VCaP (cell line): ENCODE results near the gene PITPNC1.
"Not testable (repeated sequence)": the region's sequence is repeated elsewhere in the genome, so short reads cannot be mapped to it uniquely, and the experiment has no call there.

Experiments
- H3K27ac ChIP-seq: fragments of 450-650 bp; 2 replicates; pipeline ENCODE4 v1.5.1; 2017
- TF ChIP-seq, protein P1 (sequence below): fragments of 450-650 bp; conservative IDR thresholded peaks from 2 replicates; pipeline ENCODE4 v1.5.1; 2017; ENCODE audit warnings: mild to moderate bottlenecking, moderate library complexity

The PITPNC1 gene

DNA sequence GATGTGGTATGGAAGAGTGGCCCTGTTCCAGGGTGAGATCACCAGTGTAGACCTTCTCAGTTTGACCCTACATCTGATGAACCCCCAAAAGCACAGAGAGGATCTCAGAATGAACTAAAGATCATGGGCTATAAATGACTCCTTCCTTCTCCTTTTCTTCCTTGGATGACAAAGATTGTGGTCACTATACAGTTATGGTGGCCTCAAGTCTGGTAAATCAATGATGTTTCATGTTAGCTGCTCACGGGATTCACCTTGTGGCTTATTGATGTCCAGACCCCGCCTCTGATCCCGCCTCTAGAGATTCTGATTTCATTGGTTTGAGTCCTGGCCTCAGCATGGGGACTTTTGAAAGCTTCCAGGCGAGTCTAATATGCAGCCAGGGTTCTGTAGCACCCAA, 112.2 kb downstream of the PITPNC1 start:
- TF ChIP-seq, protein P1, sequence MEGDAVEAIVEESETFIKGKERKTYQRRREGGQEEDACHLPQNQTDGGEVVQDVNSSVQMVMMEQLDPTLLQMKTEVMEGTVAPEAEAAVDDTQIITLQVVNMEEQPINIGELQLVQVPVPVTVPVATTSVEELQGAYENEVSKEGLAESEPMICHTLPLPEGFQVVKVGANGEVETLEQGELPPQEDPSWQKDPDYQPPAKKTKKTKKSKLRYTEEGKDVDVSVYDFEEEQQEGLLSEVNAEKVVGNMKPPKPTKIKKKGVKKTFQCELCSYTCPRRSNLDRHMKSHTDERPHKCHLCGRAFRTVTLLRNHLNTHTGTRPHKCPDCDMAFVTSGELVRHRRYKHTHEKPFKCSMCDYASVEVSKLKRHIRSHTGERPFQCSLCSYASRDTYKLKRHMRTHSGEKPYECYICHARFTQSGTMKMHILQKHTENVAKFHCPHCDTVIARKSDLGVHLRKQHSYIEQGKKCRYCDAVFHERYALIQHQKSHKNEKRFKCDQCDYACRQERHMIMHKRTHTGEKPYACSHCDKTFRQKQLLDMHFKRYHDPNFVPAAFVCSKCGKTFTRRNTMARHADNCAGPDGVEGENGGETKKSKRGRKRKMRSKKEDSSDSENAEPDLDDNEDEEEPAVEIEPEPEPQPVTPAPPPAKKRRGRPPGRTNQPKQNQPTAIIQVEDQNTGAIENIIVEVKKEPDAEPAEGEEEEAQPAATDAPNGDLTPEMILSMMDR = no peak
- no peak overlapping the region for H3K27ac ChIP-seq

DNA sequence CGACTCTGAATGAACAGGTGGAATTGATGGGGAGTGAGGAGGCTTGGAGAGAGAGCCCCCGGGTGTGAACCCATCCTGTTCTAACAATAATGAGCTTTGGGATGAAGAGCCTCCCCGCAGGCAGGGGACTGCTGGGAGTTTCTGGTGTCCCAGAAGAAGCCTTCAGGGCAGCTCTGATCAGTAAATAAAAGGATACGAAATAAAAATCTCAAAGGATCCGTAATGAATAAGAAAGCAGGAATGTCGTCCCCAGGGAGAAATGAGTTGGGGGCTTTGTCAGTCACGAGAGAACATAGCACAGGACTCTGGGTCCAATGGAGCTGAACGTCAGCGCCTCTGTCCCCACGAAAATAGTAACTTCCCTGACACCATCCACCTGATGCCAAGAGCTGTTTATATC, 113.4 kb downstream of the PITPNC1 start:
- no peak overlapping the region for H3K27ac ChIP-seq
- TF ChIP-seq, protein P1 = no peak

DNA sequence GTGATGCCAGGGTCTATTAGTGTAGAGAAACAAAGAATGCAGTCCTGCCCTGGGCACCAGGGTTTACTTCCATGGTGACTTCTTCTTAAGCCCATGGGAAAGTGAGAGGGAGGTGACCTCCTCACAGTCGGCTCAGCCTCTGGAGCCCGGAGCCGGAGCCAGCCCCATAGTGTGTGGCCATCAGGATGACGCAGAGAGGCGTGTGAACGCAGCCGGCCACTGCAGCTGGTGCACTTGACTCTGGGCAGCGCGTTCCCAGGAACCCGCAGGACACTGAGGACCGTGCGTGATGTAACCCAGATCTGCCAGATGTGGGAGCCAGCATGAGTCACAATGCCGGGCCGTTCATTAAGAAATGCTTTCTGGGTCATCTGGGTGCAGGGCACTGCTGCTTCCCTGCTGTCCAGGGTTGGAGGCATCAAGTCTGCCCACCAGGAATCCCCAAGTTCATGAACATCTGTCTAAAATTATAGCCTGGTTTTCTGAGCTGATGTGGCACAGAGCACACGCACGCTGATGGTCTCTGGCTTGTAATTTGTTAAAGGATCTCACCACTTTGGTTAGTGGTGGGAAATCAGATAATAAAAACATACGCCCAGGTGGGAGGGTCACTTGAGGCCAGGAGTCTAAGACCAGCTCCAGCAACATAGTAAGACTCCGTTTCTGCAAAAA, 114.1 kb downstream of the PITPNC1 start:
- TF ChIP-seq, protein P1 = no peak
- no peak overlapping the region for H3K27ac ChIP-seq

DNA sequence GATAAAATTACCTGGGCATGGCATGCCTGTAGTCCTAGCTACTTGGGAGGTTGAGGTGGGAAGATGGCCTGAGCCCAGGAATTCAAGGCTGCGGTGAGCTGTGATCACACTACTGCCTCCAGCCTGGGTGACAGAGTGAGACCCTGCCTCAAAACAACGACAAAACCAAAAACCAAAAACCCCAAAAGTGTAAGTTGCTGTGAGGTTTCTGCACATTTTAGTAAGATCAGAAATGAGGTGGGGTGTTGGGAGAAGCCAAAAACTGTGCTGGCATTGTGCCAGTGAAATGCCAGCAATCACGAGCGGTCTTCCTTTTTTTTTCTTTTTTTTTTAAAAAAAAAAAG, 114.6 kb downstream of the PITPNC1 start:
- TF ChIP-seq, protein P1 = no peak
- H3K27ac ChIP-seq = no peak overlapping the region

DNA sequence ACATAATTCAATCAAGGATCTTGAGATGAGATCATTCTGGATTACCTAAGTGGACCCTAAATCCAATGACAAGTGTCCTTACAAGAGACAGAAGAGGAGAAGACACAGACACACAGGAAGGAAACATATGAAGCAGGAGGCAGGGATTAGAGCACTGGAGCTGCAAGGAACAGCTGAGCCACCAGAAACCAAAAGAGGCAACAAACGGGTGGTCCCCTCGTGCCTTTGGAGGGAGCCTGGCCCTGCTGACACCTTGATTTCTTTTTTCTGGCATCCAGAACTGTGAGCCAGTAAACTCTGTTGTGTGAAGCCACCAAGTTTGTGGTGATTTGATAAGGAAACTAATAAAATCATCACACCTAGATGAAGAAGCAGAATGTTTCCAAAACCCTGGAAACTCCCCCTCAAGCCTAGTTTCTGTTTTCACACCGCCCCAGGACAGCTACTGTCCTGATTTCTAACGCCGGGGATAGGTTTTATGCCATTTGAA, 115.2 kb downstream of the PITPNC1 start:
- H3K27ac ChIP-seq = no peak overlapping the region
- TF ChIP-seq, protein P1 = no peak

DNA sequence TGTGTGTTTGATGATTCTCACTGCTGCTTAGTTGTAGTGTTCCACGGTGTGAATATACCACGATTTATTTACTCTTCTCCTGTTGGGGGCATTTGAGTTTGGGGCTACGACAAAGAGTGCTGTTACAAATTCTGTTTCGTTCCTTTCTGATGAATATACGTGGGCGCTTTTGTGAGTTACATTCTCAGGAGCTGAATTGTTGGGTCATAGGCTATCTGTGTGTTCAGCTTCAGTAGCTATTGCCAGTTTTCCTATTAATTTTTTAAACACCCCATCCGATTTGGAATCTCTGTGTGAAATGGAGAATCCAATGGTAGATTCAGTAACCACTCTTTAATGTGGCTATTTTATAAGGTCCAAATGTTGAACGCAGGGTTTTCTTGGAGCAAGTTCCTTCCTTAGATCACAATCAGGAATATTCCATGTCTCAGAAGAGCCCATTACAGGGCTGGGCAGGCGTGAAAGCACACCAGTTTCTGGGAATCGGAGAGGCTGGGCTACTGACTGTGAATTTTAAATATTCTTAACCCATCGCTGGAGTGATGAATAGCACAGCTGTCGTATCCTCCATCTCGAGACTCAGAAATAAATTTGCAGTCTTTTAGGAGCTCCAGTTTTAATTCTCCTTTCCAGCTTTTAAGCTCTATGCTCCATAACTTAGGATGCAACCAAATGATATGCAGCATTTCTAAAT, 115.9 kb downstream of the PITPNC1 start:
- TF ChIP-seq, protein P1 = no peak
- H3K27ac ChIP-seq = no peak overlapping the region

DNA sequence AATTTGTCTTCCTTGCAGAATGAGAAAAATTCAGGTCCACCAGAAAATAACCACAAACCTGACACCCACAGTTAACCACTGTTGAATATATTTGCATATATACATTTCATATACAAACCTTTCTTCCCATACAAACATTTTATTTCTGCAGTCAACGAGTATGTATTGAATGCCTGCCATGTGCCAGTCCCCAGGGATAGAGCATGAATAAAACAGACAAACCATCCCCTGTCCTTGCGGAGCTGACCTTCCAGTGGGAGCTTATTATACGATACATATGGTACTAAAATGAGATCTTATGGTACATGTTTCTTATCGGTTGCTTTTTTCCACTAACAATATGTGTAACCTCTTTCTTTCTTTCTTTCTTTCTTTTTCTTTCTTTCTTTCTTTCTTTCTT, 116.7 kb downstream of the PITPNC1 start:
- TF ChIP-seq, protein P1 = no peak

DNA sequence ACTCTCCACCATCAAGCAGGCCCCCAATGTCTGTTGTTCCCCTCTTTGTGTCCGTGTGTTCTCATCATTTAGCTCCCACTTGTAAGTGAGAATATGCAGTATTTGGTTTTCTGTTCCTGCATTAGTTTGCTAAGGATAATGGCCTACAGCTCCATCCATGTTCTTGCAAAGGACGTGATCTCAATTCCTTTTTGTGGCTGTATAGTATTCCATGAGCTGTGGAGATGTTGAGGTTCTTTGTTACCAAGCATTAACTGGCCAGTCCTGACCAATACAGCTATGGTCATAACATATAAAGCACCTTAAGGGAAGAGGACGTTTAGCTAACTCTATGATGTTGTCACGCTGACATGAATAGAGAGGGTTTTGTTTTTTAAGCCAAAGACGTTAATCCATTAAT, 118.5 kb downstream of the PITPNC1 start:
- H3K27ac ChIP-seq = not testable (repeated sequence)

More for the DNA sequence above, 116.7 kb downstream of the PITPNC1 start:
- no peak overlapping the region for H3K27ac ChIP-seq
